HG02571 (cell line): ENCODE results near the gene UBB.
"Not testable (repeated sequence)": the region's sequence is repeated elsewhere in the genome, so short reads cannot be mapped to it uniquely, and the experiment has no call there.

Experiments
- ATAC-seq: cut with Tn5 transposase; IDR thresholded peaks from one replicate; pipeline ENCODE4 v1.9.1; 2021; ENCODE audit warnings: mild to moderate bottlenecking, moderate library complexity; ENCODE audit not compliant: unreplicated experiment

Gene UBB

DNA sequence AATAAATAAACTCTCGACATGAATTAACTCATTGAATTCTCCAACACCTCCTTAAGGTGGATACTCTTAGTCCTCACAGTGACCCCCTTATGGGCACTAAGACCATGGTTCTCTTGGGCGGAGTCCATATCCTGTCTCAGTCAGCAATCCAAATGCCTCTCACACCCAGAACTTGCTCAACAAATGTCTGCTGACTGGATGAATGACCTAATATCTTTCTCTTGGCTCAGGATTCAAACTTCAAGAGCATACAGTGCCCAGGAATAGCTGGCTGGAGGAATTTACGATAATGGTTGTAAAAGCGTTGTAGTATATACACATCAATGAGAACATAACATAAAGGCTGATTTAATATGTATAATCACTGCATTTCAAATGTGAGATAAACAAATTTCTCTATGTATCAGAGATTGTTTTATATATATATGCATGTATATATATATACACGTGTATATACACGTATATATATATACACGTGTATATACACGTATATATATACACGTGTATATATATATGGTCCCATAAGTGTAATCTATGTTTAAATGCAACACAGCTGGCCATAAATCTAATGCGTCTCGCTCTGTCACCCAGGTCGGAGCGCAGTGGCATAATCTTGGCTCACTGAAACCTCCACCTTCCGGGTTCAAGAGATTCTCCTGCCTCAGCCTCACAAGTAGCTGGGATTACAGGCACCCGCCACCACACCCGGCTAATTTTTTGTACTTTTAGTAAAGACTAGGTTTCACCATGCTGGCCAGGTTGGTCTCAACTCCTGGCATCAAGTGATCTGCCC, 6.5 kb upstream of the UBB start:
- ATAC-seq: no peak

DNA sequence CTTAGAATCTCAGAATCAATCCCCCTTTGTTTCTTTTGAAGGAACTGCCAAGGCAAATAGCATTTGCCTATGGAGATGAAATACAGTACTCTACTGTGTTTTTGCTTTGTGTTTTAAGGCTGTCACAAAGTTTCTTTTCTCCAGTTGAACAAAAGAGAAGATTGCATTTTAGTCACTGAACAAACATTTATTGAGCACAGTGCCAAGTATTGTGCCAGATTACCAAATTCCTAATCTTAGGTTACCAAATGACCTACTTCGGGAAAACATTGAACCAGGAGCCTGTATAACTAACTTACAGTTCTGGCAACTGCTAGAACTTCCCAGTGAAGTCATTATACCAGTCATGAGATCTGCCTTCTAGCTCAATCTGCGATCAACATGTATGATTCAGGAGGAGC, 3.0 kb upstream of the UBB start:
- no peak for ATAC-seq

DNA sequence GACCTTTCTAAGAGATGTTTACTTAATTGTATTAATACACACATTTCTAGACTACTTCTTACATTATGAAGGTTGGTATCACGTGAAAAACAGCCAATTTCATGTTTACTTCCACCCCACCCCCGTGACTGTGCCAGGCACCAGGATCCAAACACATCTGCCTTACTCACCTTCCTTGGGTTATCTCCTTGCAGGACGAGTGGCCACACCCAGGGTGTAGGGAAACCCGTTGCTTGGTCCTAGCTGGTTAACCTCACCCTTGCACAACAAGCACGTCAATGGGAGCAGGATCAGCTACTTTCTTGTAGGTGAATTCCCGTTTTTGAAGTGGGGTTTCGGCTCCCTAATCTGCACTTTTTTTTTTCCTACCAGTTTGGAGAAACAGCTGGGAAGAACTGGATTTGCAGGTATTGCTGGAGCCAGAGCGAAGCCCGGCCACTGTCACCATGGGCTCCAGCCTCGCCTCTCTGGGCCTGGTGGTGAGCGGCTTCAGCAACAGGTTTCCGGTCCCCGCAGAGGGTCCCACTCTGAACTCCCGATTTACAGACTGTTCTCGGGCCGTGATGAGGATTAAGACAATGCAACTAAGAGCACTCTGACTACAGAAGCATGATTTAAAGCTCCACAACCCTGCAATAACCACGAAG, 2.1 kb upstream of the UBB start:
- ATAC-seq: no peak

DNA sequence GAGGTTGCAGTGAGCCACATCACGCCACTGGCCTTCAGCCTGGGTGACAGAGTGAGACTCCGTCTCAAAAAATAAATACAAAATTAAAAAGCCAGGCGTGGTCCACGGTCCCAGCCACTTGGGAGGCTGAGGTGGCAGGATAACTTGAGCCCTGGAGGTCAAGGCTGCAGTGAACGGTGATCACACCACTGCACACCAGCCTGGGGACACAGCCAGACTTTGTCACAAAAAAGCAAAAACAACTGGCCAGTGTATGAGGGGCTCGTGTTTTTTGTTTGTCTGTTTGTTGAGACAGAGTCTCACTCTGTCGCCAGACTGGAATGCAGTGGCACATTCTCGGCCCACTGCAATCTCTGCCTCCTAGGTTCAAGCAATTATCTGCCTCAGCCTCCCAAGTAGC, 1.2 kb upstream of the UBB start:
- no peak for ATAC-seq

DNA sequence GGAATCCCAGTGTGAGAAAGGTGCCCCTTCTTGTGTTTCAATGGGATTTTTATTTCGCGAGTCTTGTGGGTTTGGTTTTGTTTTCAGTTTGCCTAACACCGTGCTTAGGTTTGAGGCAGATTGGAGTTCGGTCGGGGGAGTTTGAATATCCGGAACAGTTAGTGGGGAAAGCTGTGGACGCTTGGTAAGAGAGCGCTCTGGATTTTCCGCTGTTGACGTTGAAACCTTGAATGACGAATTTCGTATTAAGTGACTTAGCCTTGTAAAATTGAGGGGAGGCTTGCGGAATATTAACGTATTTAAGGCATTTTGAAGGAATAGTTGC, 567 bp downstream of the UBB start:
- no peak for ATAC-seq

DNA sequence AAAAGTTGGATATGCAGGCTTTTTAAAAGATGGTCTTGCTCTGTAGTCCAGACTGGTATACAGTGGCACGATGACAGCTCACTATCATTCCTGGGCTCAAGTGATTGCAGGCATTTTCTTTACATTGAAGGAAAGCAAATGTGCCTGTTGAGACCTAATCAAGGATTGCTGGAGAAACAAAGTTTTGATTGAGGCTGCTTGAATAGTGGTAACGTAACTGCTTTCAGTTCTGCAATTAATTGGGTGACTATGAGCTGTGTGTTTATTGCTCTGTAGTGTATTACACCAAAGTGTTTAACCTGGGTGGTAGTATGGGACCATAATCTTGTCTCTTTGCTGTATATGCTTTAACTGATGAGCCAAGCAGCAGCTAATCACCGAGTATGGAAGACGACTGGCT, 2.3 kb downstream of the UBB start:
- no peak for ATAC-seq

DNA sequence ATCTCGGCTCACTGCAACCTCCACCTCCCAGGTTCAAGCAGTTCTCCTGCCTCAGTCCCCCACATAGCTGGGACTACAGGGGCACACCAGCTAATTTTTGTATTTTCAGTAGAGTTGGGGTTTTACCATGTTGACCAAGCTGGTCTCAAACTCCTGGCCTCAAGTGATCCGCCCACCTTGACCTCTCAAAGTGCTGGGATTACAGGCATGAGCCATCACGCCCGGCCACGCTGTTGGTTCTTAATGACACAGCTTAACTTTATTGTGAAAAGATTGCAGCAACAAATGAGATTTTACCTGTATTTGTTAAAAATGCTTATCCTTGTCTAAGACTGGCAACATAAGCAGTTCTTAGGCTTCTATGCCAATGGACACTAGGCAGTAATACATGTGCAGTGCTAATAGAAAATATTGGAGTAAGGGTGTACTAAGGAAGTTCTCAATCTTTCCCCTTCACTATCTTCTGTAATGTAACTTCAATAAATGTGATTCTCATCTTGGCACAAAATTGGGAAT, 2.9 kb downstream of the UBB start:
- no peak for ATAC-seq

DNA sequence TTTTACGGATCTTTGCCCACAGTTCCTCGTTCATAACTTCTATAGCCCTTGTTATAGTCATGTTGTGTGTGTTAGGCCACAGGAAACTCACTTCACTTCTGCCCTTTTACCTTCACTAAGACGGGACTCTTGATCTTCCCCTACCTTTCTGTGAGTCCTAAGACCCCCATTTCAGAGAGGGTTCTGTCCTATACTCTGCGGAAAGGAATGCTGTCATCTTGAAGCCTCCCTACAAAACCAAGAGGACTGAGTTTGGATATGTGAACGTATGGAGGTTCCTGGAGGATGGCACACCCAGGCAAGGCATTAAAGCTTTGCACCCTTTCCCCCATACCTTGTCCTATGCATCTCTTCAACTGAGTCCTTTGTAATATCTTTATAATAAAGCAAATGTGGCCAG, 3.7 kb downstream of the UBB start:
- ATAC-seq: no peak

DNA sequence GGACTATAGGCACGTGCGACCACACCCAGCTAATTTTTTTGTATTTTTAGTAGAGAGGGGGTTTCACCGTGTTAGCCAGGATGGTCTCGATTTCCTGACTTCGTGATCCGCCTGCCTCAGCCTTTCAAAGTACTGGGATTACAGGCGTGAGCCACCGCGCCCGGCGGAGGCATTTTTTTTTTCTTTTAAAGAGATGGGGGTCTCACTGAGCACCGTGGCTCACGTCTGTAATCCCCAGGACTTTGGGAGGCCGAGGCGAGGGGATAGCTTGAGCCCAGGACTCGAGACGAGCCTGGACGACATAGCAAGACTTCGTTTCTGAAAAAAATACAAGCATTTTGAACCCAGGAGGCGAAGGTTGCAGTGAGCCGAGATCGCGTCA, 5.2 kb downstream of the UBB start:
- not testable (repeated sequence) for ATAC-seq

DNA sequence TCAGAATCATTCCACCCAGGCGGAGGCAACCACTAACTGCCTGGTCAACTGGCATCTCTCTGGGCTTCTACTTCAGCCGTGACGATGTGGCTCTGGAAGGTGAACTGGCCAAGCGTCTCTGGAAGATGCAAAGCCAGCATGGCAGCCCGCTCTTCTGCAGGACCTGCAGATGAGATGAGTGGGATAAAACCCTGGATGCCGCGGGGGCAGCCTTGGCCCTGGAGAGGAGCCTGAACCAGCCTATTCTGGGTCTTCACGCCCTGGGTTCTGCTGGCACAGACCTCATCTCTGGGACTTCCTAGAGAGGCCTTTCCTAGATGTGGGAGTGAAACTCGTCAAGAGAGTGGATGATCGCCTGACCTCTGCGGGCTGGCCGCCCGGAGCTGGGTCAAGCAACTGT, 10.6 kb downstream of the UBB start:
- ATAC-seq: no peak

DNA sequence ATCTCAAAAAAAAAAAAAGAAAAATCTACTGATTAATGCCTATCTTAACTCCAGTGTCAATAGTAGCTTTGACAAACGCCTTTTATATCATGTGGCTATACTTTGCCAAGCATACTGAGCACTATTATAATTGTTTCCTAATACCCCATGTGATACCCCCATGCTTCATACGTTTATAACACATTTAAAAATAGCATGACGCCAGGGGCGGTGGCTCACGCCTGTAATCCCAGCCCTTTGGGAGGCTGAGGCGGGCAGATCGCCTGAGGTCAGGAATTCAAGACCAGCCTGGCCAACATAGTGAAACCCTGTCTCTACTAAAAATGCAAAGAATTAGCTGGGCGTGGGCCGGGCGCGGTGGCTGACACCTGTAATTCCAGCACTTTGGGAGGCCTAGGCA, 11.6 kb downstream of the UBB start:
- ATAC-seq: not testable (repeated sequence)

DNA sequence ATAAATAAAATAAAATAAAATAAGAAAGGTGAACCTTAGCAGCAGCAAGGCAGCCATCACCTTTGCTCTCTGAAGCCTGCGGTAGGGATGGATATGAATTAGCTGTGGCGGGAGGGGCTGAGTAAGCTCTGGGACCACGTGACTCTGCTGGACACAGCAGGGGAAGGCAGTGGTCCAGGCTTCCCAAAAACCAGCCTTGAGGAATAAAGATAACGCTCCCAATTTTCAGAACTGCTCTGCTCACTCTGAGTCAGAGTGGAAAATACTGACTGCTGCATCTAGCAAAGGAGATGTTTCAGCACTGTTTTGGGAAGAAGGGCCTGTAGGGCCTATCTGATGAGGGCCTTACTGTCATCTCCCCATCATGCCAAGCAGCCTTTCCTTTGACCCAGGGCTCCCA, 15.0 kb downstream of the UBB start:
- ATAC-seq: not testable (repeated sequence)

DNA sequence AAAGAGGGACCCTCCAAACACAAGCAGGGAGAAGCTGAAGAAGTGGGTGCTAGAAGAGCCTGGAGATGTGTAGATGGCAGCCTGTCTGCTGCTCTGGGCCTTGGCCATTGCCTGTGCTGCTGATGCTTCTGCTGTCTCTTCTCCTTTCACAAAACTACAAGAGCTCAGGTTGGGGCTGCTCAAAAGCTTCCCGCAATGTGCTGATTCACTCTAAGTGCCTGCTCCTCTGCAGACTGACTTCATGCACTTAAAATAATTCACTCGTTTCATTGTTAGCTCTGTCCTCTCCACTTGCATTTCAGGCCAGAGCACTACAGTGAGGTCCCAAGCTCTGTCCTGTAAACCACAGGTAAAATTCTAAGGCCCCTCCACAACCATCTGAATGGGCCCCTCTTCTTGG, 15.8 kb downstream of the UBB start:
- ATAC-seq: not testable (repeated sequence)

DNA sequence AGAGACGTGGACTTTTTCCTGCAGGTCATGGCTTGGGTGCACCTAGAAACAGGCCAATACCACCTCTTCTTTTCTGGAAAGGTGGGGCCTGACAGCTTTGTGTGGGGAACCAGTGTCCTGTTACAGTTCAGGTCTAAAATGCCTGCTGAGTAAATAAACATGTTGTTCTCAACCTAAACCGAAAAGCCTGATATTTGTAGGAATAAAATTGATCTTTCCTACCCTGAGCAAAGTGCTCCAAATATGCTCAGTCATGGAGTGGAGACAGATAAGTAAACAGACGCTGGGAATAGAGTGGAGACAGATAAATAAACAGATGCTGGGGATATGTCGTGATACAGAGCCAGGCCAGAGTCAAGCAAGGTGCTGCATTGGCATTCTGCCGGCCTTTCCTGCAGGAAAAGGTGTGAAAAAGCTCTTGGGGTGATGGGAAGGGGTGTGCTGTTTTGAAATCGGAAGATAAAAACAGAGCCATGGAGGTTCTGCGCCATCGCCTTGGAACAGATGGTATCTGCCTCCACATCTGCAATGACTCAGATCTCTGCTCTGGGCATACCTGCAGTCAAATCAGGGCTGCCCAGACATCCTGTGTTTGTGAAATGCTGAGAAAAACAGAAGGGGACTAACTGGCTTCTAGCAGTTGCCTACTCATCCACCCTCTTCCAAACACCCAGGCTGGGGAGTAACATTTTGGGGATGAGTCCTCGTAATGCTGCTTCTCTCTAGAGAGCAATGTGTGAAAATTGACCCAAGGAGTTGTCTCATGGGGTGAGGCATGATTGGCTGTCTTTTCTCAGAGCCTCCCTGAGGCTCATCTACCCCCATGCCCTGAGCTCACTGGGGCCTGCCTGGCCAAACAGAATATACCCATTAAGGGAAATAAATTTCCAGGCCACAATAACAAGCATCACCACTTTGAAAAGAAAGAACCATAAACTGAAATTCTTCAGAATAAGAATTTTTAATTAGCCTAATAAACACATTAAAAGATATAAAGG, 17.7 kb downstream of the UBB start:
- peak; percentile 74 for ATAC-seq

DNA sequence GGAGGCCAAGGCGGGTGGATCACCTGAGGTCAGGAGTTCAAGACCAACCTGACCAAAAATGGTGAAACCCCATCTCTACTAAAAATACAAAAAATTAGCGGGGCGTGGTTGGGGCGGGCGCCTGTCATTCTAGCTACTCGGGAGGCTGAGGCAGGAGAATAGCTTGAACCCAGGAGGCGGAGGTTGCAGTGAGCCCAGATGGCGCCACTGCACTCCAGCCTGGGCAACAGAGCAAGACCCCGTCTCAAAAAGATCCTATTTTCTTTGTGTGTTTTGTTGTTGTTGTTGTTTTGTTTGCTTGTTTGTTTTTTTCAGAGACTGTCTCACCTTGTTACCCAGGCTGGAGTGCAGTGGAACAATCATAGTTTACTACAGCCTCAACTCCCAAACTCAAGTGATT, 23.0 kb downstream of the UBB start:
- ATAC-seq: not testable (repeated sequence)

DNA sequence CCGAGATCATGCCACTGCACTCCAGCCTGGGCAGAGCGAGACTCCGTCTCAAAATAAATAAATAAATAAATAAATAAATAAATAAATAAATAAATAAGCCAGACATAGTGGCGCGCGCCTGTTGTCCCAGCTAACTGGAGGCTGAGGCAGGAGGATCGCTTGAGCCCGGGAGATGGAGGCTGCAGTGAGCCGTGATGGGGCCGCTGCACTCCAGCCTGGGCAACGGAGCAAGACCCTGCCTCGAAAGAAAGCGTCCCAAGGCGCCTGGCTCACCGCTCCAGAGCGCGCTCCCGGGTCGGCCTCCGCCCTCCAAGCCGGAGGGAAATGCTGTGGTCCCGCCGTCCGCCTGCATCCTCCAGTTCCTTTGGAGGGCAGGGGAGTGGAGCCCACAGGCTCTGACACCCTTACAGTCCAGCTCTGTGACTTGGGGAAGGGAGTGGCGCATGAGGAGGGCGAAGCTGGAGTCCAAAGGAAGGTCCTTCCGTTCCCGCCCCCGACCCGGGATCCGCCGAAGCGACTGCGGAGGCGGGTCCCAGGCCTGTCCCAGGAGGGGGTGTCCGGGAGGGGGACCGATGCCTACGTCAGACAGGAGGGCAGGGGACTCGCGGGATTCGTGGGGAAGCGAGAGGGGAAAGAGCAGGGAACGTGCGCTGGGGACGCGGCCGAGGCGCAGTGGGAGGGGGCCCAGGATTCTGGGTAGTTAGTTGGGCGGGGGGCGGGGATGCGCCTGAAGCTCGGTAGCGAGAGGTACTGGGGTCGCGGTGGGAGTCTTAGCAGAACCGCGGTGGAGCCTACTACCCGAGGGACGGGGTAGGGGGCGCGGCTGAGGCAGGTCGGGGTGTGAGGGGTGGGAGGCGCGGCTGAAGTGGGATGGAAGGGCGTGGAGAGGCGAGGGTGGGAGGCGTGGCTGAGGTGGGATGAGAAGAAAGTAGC, 26.1 kb downstream of the UBB start:
- no peak for ATAC-seq

DNA sequence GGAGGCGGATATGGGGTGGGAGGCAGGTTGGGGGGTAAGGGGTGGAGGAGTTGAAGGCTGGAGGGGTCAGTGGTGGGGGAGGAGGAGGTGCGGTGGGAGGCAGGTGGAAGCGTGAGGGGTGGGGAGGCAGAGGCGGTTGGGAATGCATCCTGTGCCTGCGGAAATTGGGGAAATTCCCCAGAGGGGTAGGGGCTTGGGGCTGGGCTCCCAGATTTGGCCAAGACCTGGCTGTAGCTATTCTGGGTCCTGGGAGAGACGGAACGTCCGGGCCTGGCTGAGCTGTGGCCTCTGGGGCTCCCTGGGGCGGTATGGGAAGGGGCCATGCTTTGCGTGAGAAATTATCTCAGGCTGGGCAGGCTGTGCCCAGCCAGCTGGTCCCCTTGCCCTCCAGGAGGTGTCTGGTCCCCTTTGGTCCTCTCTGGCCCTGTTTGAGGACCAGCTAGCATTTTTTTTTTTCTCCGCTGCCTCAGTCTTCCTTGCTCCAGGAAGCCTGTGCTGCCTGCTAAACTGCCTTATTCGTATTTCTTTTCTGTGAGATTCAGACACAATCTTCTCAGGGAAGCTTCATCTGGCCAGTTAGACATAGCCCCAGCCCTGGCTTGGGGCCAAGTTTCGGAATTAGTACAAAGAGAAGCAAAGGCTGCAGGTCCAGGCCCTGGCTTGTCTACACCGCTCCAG, 27.2 kb downstream of the UBB start:
- peak; percentile 82 for ATAC-seq

DNA sequence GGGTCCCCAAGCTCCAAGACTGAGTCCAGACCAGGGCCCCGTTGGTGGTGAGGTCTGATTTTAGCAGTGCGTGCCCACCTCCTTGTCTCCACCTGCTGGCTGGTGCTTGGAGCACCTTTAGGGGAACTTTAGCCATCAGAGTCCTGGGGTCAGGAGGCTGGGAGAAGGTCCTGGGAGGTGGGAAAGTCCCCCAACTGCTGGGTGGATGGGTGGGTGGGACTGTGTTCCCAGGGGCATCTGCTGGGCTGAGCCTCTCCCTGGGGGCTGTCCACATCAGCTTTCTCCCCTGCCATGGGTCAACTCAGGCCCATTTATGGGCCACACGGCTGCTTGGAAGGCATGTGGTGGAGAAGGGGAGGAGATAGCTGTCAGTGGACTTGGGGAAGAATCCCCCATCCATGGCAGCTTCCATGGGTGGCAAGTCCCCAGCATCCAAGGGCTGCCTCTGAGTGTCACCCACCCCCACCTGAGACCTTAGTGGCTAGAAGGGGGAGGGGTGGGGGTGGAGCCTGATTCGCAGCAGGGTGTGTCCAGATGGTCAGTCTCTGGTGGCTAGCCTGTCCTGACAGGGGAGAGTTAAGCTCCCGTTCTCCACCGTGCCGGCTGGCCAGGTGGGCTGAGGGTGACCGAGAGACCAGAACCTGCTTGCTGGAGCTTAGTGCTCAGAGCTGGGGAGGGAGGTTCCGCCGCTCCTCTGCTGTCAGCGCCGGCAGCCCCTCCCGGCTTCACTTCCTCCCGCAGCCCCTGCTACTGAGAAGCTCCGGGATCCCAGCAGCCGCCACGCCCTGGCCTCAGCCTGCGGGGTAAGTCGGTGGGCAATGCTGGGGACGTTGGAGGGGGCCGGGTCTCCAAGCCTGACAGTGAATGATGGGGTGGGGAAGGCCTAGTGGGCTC, 34.4 kb downstream of the UBB start, which contains the start of gene TRPV2:
TSS of gene TRPV2 (plus strand) at position 541 of the 894 bp plus-strand sequence. CDS start 2,098 bp downstream, outside the sequence.
- ATAC-seq: no peak

DNA sequence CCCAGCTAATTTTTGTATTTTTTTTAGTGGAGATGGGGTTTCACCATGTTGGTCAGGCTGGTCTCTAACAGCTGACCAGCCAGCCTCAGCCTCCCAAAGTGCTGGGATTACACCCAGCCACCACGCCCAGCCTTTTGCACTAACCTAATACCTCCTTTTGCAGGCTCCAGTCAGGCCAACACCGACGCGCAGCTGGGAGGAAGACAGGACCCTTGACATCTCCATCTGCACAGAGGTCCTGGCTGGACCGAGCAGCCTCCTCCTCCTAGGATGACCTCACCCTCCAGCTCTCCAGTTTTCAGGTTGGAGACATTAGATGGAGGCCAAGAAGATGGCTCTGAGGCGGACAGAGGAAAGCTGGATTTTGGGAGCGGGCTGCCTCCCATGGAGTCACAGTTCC, 36.5 kb downstream of the UBB start:
- ATAC-seq: no peak
